ENCODE measurements around the gene C6. TPM values are rescaled to one million over a fixed set of nuclear protein-coding genes. Genes with fewer than 3 reads are reported as not detected.
"Not testable (repeated sequence)": the region's sequence is repeated elsewhere in the genome, so short reads cannot be mapped to it uniquely, and the experiment has no call there.

Gene C6
- total RNA-seq, 1 donor from 2014 or later, result 0.20 TPM

GRCh38 chr5:41186143-41186542, 27.2 kb downstream of the C6 start:
- H3K4me3 Mint-ChIP-seq, result no peak overlapping the region
- H3K36me3 Mint-ChIP-seq, result no peaks in the 10 kb centered on the region
- no peak overlapping the region for H3K27ac Mint-ChIP-seq
- no peaks in the 10 kb centered on the region for H3K27me3 Mint-ChIP-seq (ENCODE audit: low read depth)
- H3K9me3 Mint-ChIP-seq, result no peaks in the 10 kb centered on the region
- TF ChIP-seq CTCF (IDR thresholded peaks at IDR 0.05; ENCODE audit: unreplicated experiment), result no peak
- DNase-seq (ENCODE audit: low spot score in 2 of 2, unreplicated experiment in 2 of 2), result no peak
- H3K4me1 Mint-ChIP-seq, result no peaks in the 10 kb centered on the region

GRCh38 chr5:41183331-41183730, 30.0 kb downstream of the C6 start:
- DNase-seq (ENCODE audit: low spot score in 2 of 2, unreplicated experiment in 2 of 2); H3K4me3 Mint-ChIP-seq; H3K9me3 Mint-ChIP-seq; H3K27me3 Mint-ChIP-seq (ENCODE audit: low read depth); H3K4me1 Mint-ChIP-seq; H3K27ac Mint-ChIP-seq; H3K36me3 Mint-ChIP-seq: not testable (repeated sequence)

- H3K4me1 Mint-ChIP-seq, result no peaks in the 10 kb centered on the region
- H3K36me3 Mint-ChIP-seq, result no peaks in the 10 kb centered on the region
- TF ChIP-seq CTCF (IDR thresholded peaks at IDR 0.05; ENCODE audit: unreplicated experiment), result no peak
- H3K27ac Mint-ChIP-seq, result no peak overlapping the region
- H3K27me3 Mint-ChIP-seq (ENCODE audit: low read depth), result no peaks in the 10 kb centered on the region
- DNase-seq (ENCODE audit: low spot score in 2 of 2, unreplicated experiment in 2 of 2), result no peak
- no peaks in the 10 kb centered on the region for H3K9me3 Mint-ChIP-seq
- no peak overlapping the region for H3K4me3 Mint-ChIP-seq
Observed at GRCh38 chr5:41182666-41183065, 30.7 kb downstream of the C6 start.

GRCh38 chr5:41181691-41182564, 31.4 kb downstream of the C6 start:
- H3K27me3 Mint-ChIP-seq (ENCODE audit: low read depth), result no peaks in the 10 kb centered on the region
- no peak for TF ChIP-seq CTCF (IDR thresholded peaks at IDR 0.05; ENCODE audit: unreplicated experiment)
- no peaks in the 10 kb centered on the region for H3K4me1 Mint-ChIP-seq
- H3K36me3 Mint-ChIP-seq, result no peaks in the 10 kb centered on the region
- no peaks in the 10 kb centered on the region for H3K9me3 Mint-ChIP-seq
- H3K4me3 Mint-ChIP-seq, result no peak overlapping the region
- no peak for DNase-seq (ENCODE audit: low spot score in 2 of 2, unreplicated experiment in 2 of 2)
- no peak overlapping the region for H3K27ac Mint-ChIP-seq

- no peak overlapping the region for H3K4me3 Mint-ChIP-seq
- no peaks in the 10 kb centered on the region for H3K9me3 Mint-ChIP-seq
- H3K36me3 Mint-ChIP-seq, result no peaks in the 10 kb centered on the region
- no peak for TF ChIP-seq CTCF (IDR thresholded peaks at IDR 0.05; ENCODE audit: unreplicated experiment)
- H3K27me3 Mint-ChIP-seq (ENCODE audit: low read depth), result peaks cover 7% of the 10 kb centered on the region
- no peak for DNase-seq (ENCODE audit: low spot score in 2 of 2, unreplicated experiment in 2 of 2)
- H3K27ac Mint-ChIP-seq, result no peak overlapping the region
- no peaks in the 10 kb centered on the region for H3K4me1 Mint-ChIP-seq
Observed at GRCh38 chr5:41176952-41177351, 36.4 kb downstream of the C6 start.

- no peak for TF ChIP-seq CTCF (IDR thresholded peaks at IDR 0.05; ENCODE audit: unreplicated experiment)
- H3K27ac Mint-ChIP-seq, result no peak overlapping the region
- H3K36me3 Mint-ChIP-seq, result no peaks in the 10 kb centered on the region
- no peak for DNase-seq (ENCODE audit: low spot score in 2 of 2, unreplicated experiment in 2 of 2)
- H3K9me3 Mint-ChIP-seq, result no peaks in the 10 kb centered on the region
- H3K27me3 Mint-ChIP-seq (ENCODE audit: low read depth), result peaks cover 7% of the 10 kb centered on the region
- no peak overlapping the region for H3K4me3 Mint-ChIP-seq
- no peaks in the 10 kb centered on the region for H3K4me1 Mint-ChIP-seq
Observed at GRCh38 chr5:41172012-41172411, 41.3 kb downstream of the C6 start.

Measured in mesothelial cell of epicardium (in vitro differentiated cells).